Measurements from ENCODE around the gene EIF4G3.
"Not testable (repeated sequence)": the region's sequence is repeated elsewhere in the genome, so short reads cannot be mapped to it uniquely, and the experiment has no call there.

GRCh38 chr1:21170837-21171236 lies 5.9 kb downstream of the EIF4G3 start:
- TF ChIP-seq CTCF (IDR thresholded peaks at IDR 0.05; ENCODE audit: low read length); EZH2 (IDR thresholded peaks at IDR 0.05; ENCODE audit: borderline replicate concordance, low read length): not testable (repeated sequence)

Data from OCI-LY1 (cell line).